Transverse colon (tissue), 4 donors: ENCODE results near the gene RASL10B.

Experiments used
- CTCF ChIP-seq, 5 experiments: fragments of 200-600 bp in 3 of 5; fragments of 450-650 bp in 2 of 5; sonication (generic) in 3 of 5; IDR thresholded peaks; 1 replicate in 2 of 5; 2 replicates in 3 of 5; pipeline ENCODE4 v1.5.1; 2016 to 2017; ENCODE audit warnings: antibody characterized with exemption in 5 of 5, inconsistent platforms in 3 of 5, mild to moderate bottlenecking in 2 of 5, moderate library complexity in 1 of 5
- EP300 ChIP-seq: sonication (generic); formaldehyde crosslinking; IDR thresholded peaks from one replicate; pipeline ENCODE4 v1.6.1; 2017; ENCODE audit warnings: antibody characterized with exemption, low read depth
- POLR2A ChIP-seq: fragments of 450-650 bp; IDR thresholded peaks from one replicate; pipeline ENCODE4 v1.6.1; 2016; ENCODE audit warnings: antibody characterized with exemption, mild to moderate bottlenecking, moderate library complexity
- POLR2AphosphoS5 ChIP-seq, 3 donors: sonication (generic); formaldehyde crosslinking; IDR thresholded peaks; one replicate each; pipeline ENCODE4 v1.6.1; 2016; ENCODE audit warnings: antibody characterized with exemption in 3 of 3

- no peak for TF ChIP-seq EP300
- no peak for TF ChIP-seq CTCF (IDR thresholded peaks at IDR 0.05)
- no peak for TF ChIP-seq POLR2A
- no peak for TF ChIP-seq POLR2AphosphoS5 (IDR thresholded peaks at IDR 0.05)
These were observed 2.0 kb upstream of the RASL10B start for GRCh38 chr17:35729405-35729833.
